GM12878 (cell line): ENCODE data around the gene MBD3L2. TPM values are rescaled to one million over a fixed set of nuclear protein-coding genes. Genes with fewer than 3 reads are reported as not detected.

Experiments
- ATF2 ChIP-seq: IDR thresholded peaks from 2 replicates; pipeline ENCODE4 v1.6.1; 2012; ENCODE audit warnings: low read length, inconsistent platforms
- BMI1 ChIP-seq: fragments of 450-650 bp; IDR thresholded peaks from 2 replicates; pipeline ENCODE4 v1.6.1; 2016; ENCODE audit warnings: mild to moderate bottlenecking, moderate library complexity, borderline replicate concordance
- DPF2 ChIP-seq: fragments of 450-650 bp; IDR thresholded peaks from 2 replicates; pipeline ENCODE4 v1.6.1; 2017; ENCODE audit warnings: mild to moderate bottlenecking
- HCFC1 ChIP-seq: fragments of 150-350 bp; IDR thresholded peaks from 2 replicates; pipeline ENCODE4 v1.6.1; 2014; ENCODE audit warnings: low read length
- IKZF1 ChIP-seq: fragments of 450-650 bp; conservative IDR thresholded peaks from 2 replicates; pipeline ENCODE4 v1.6.1; 2017; ENCODE audit warnings: antibody characterized with exemption, mild to moderate bottlenecking
- IKZF2 ChIP-seq, 2 experiments: fragments of 450-650 bp; IDR thresholded peaks; 2 replicates each; pipeline ENCODE4 v1.6.1; 2017; ENCODE audit warnings: mild to moderate bottlenecking in 2 of 2, moderate library complexity in 2 of 2
- JUNB ChIP-seq: IDR thresholded peaks from 2 replicates; pipeline ENCODE4 v1.6.1; 2016; ENCODE audit warnings: antibody characterized with exemption, mild to moderate bottlenecking
- JUND ChIP-seq: IDR thresholded peaks from 2 replicates; pipeline ENCODE4 v1.6.1; 2012; ENCODE audit warnings: low read depth, mild to moderate bottlenecking, low read length, improper control_type of control experiment, moderate library complexity
- KDM1A ChIP-seq: fragments of 200-600 bp; sonication (generic); IDR thresholded peaks from 2 replicates; pipeline ENCODE4 v1.6.1; 2016; ENCODE audit warnings: borderline replicate concordance
- KLF5 ChIP-seq: fragments of 450-650 bp; IDR thresholded peaks from 2 replicates; pipeline ENCODE4 v1.6.1; 2014; ENCODE audit warnings: mild to moderate bottlenecking; ENCODE audit not compliant: partially characterized antibody
- MYB ChIP-seq: fragments of 150-350 bp; IDR thresholded peaks from 2 replicates; pipeline ENCODE4 v1.6.1; 2014; ENCODE audit warnings: mild to moderate bottlenecking, low read depth, low read length, borderline replicate concordance
- NFIC ChIP-seq: IDR thresholded peaks from 2 replicates; pipeline ENCODE4 v1.6.1; 2012; ENCODE audit warnings: low read depth, mild to moderate bottlenecking, inconsistent platforms, low read length, moderate library complexity
- SIN3A ChIP-seq: IDR thresholded peaks from 2 replicates; pipeline ENCODE4 v1.6.1; 2012; ENCODE audit warnings: low read depth, low read length, improper control_type of control experiment
- SMAD1 ChIP-seq: fragments of 450-650 bp; IDR thresholded peaks from 2 replicates; pipeline ENCODE4 v1.6.1; 2018; ENCODE audit warnings: mild to moderate bottlenecking, low read depth; ENCODE audit not compliant: partially characterized antibody
- SP1 ChIP-seq: IDR thresholded peaks from one replicate; pipeline ENCODE4 v1.6.1; 2011; ENCODE audit warnings: low read depth, low read length
- STAT1 ChIP-seq: fragments of 450-650 bp; conservative IDR thresholded peaks from 2 replicates; pipeline ENCODE4 v1.6.1; 2014; ENCODE audit warnings: antibody characterized with exemption, mild to moderate bottlenecking
- SUPT20H ChIP-seq: IDR thresholded peaks from 2 replicates; pipeline ENCODE4 v1.6.1; 2011; ENCODE audit warnings: low read depth, mild to moderate bottlenecking, low read length, moderate library complexity, borderline replicate concordance; ENCODE audit not compliant: control insufficient read depth
- SUZ12 ChIP-seq: fragments of 200-600 bp; sonication (generic); IDR thresholded peaks from one replicate; pipeline ENCODE4 v1.6.1; 2018; ENCODE audit warnings: antibody characterized with exemption, mild to moderate bottlenecking; ENCODE audit not compliant: unreplicated experiment
- TAF1 ChIP-seq: IDR thresholded peaks from 2 replicates; pipeline ENCODE4 v1.6.1; 2011; ENCODE audit warnings: mild to moderate bottlenecking, low read depth, low read length, borderline replicate concordance
- ZNF592 ChIP-seq: fragments of 450-650 bp; IDR thresholded peaks from 2 replicates; pipeline ENCODE4 v1.6.1; 2017; ENCODE audit warnings: mild to moderate bottlenecking, moderate library complexity
- polyA plus RNA-seq, 11 experiments: library from polyadenylated mRNA; depleted of rRNA in 4 of 11; unstranded in 6 of 11; stranded (reverse) in 5 of 11; fragments of >200 nt; fragmentation: Nextera tagmentation in 4 of 11; fragmentation: Illumina TruSeq in 1 of 11; extraction: Ambion mirVana in 4 of 11; extraction: Trizol in 1 of 11; gene quantifications; 1 replicate in 1 of 11; 2 replicates in 10 of 11; pipeline versions ENCODE4 v1.2.1 to v1.2.3, GENCODE V29; 2011 to 2016; ENCODE audit warnings: inconsistent platforms in 2 of 11, missing spikeins in 2 of 11, low read depth in 1 of 11
- total RNA-seq, 4 experiments: library from RNA; depleted of rRNA in 3 of 4; stranded (reverse); fragments of >200 nt in 3 of 4; fragmentation: Illumina TruSeq in 1 of 4; extraction: Trizol in 1 of 4; gene quantifications; 2 replicates each; pipeline versions ENCODE4 v1.2.1 to v1.2.3, GENCODE V29; 2013 to 2021
- TF ChIP-seq, protein P1 (sequence below): fragments of 450-650 bp; IDR thresholded peaks from 2 replicates; pipeline ENCODE4 v1.6.1; 2017; ENCODE audit warnings: mild to moderate bottlenecking, low read depth, inconsistent platforms; ENCODE audit not compliant: poor library complexity, severe bottlenecking

MBD3L2 gene
- total and polyA plus RNA-seq, 10 of the 15 experiments (the other 5 are each of a cell fraction or from before 2014, with no cell fraction given), result not detected

GRCh38 chr19:7010722-7011593 is 38.2 kb upstream of the MBD3L2 start (continued):
- TF ChIP-seq ZNF592 (0 out of 2 replicates have a peak, but pooled peaks have one; percentile 9), NFIC (no peak), DPF2 (peak; percentile 59; the same call in 1 of the 2 replicates), JUNB (no peak), SP1 (no peak), JUND (no peak), KDM1A (no peak), SUPT20H (no peak), IKZF1 (peak; percentile 53), HCFC1 (no peak), ATF2 (no peak), MYB (no peak), SIN3A (no peak), SMAD1 (no peak), SUZ12 (no peak), STAT1 (no peak), TAF1 (no peak), IKZF2 (IDR thresholded peaks at IDR 0.05) (peak in 1 of 2 experiments; percentile 35; a peak in 1 of 4 replicates), BMI1 (no peak; the same call in 1 of the 2 replicates), KLF5 (no peak)
- TF ChIP-seq, protein P1, sequence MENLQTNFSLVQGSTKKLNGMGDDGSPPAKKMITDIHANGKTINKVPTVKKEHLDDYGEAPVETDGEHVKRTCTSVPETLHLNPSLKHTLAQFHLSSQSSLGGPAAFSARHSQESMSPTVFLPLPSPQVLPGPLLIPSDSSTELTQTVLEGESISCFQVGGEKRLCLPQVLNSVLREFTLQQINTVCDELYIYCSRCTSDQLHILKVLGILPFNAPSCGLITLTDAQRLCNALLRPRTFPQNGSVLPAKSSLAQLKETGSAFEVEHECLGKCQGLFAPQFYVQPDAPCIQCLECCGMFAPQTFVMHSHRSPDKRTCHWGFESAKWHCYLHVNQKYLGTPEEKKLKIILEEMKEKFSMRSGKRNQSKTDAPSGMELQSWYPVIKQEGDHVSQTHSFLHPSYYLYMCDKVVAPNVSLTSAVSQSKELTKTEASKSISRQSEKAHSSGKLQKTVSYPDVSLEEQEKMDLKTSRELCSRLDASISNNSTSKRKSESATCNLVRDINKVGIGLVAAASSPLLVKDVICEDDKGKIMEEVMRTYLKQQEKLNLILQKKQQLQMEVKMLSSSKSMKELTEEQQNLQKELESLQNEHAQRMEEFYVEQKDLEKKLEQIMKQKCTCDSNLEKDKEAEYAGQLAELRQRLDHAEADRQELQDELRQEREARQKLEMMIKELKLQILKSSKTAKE, result peak; percentile 16
